Stimulated activated CD4-positive, alpha-beta T cell treated with anti-CD3 and anti-CD28 coated beads, Interleukin-1b, Interleukin-23, amount 100 ng/mL, for 4 hours (primary cell): ENCODE results near the gene CYBC1.

ENCODE experiments used
- DNase-seq, 2 donors: peaks; one replicate each; pipeline ENCODE4 v3.0.0-alpha.2; 2020; ENCODE audit warnings: low read depth in 2 of 2

The CYBC1 gene

DNA sequence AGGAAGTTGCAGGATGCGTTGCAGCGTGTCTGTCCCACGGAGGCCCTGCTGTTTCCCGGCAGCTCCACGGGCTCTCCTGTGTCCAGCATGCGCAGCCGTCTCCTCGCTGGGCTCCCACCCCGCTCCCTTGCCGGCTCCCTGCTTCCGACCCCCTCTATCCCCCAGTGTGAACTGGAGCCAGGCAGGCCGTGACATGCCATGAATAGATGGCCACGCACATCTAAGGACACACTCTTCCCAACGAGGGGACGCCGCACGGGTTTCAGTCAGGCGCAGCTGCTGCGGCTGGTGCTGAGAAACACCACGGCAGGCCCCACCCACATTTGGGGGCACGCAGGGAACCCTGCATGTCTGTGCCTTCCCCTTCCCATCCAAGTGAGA lies 41.6 kb downstream of the CYBC1 start:
- DNase-seq, result no peak

DNA sequence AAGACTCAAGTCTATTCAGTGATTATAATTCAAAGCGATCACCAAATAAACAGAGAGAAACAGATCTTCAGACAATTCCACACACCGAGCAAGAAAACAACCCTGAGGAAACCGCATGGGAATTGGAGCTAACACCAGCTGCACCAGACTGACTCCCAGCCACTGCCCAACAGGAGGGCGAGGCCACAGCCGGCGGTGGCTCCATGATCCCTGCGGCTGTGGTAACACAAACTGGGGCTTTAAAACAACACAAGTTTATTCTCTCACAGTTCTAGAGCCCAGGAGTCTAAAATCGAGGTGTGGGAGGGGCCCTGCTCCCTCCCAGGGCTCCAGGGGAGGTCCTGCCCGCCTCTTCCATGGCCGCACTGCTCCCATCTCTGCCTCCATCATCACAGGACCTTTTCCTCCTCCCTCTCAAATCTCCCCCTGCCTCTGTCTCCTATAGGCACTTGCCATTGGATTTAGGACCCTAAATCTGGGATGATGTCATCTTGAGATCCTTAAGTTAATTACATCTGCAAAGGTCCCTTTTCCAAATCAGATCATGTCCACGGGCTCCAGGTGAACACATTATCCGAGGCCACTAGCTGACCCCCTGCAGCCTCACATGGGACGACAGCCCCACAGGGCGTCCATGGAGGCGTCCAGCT lies 42.1 kb downstream of the CYBC1 start:
- no peak for DNase-seq

DNA sequence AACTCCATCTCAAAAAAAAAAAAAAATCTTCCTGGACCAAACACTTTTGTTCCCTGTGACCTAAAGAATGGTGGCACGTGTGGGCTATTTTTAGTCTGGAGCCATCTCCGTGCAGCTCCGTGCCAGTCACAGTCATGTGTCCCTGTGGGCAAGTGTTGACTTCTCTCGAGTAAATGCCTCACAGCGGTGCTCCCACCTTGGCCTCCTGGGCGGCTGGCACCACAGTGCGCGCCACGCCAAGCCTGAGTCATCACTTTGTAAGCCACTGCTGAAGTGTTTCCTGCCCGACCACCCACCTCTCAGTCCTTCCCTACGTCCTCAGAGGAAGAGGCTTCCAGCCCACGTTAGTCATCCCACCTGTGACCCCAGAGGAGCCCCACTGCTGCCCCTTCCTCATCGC lies 43.3 kb downstream of the CYBC1 start:
- no peak for DNase-seq

DNA sequence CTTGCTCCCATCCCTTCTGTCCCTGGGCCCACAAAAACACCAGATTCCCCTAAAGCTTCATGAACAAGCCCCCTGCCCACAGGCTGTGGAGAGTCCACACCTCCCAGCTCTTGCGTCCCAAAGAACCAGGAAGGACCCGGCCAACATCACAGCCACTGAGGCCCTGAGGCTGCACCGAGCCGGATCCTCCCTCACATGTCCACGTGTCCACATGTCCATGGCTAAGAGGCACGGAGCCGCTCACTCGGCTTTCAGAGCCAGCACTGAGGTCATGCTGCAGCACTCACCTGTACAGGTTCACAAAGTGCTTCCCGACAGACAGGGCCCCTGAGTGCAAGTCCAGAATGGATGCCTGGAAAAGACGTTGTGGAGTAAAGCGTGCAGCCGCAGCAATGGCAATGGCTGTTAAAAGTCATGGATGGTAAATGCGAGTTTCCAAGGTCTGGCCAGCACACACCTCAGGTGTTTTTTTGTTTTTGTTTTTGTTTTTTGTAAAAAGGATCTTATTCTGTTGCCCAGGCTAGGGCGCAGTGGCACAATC lies 44.4 kb downstream of the CYBC1 start:
- DNase-seq, result no peak

DNA sequence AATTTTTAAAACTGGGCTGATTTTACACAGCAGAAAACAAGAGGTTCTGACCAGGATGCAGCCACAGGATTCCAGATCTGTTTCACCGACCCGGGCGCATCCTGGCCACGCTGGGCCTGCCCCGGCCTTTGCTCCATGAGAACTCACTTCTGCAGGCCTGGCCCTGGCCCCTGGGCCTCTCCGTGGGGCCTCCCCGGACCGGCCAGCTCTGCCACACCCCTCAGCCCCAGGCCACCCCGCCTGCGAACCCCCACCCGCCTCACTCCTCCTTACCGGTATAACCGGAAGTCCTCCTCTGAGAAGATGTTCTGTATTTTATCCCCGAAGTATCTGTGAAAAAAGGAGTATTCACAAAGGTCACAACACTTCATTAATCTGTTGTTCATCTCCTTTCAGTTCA lies 45.5 kb downstream of the CYBC1 start:
- DNase-seq, result no peak

DNA sequence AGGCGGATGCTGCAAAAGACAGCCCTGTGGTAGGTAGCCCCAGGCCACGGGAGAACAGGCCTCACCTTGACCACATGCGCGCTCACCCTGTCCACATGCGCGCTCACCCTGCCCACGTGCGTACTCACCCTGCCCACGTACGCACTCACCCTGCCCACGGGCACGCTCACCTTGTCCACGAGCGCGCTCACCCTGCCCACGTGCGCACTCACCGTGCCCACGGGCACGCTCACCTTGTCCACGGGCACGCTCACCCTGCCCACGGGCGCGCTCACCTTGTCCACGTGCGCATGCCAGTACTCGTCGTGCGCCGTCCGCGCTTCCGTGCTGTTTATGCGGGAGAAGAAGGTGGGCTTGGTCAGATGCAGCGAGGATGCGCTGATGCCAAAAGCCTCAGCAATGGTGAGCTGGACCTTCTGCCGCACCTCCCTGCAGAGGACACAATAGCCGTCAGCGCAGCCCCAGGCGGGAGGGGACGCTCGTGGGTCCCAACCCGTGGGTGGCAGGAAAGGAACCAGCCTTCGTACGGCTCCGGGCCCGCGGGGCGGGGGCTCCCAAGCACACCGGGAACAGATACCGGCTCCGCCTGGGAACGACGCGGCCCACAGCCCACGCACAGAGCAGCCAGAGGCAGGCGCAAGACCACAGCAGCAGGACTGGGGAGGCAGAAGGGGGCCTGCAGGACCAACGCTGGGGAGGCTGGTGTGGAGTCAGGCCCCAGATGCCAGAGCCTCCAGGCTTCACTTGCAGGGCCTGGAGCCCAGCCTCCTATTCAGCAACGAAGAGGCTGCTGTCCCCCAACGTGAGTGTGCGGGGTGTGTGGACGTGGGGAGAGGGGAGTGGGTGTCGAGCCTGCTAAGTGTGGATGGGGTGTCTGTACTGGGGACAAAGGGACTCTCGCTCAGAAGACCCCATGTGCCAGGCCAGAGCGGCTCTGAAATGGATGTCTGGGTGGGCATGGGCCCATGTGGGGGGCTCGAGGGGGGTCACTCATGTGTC lies 46.6 kb downstream of the CYBC1 start:
- DNase-seq, result no peak

DNA sequence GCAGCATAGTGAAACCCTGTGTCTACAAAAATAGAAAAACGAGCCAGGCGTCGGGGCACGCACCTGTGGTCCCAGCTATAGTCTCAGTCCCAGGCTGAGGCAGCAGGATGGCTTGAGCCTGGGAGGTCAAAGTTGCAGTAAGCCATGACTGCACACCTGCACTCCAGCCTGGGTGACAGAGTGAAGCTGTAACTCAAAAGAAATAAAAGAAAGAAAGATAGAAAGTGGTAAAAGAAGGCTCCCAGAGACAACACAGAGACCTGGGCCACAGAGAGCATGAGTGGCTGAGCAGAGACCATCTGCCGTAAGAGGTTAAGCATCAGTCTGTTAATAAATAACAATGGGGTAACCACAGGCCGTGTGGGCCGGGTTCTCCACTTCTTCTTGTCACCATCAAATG lies 47.7 kb downstream of the CYBC1 start:
- no peak for DNase-seq

DNA sequence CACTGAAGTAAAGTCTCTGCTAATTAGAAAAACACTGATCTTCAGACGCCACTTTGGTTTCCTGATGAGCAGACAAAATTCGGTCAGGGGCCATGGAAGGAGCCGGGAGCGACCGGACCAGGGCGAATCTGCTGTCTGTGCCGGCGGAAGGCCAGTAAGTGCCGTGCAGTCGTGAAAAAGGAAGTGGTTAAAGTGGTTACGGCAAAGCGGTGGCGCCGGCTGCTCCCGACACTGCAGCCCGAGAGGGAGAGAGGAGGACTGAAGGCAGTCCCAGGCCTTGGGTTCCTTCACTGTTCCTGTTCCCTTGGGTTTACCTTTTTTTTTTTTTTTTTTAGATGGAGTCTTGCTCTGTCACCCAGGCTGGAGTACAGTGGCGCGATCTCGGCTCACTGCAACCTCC lies 49.7 kb downstream of the CYBC1 start:
- peak; percentile 16 to 34 for DNase-seq

DNA sequence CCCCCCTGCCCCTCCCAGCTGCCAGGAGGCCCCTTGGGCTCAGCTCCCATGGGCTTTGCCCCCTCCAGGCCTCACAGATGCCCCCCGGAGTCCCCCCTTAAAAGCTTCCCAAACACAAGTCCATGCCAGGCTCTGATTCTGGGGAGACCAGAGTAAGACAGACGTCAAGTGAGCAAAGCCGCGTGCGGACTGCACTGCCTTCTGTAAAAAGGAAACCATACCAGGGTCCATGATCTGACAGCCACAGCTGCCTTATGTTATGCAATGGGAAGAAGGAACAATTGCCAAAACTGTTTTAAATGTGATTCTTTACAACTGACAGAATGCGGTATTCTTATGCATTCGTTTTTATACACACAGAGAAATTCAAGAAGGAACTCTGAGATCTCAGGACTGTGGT lies 50.3 kb downstream of the CYBC1 start:
- DNase-seq, result no peak

DNA sequence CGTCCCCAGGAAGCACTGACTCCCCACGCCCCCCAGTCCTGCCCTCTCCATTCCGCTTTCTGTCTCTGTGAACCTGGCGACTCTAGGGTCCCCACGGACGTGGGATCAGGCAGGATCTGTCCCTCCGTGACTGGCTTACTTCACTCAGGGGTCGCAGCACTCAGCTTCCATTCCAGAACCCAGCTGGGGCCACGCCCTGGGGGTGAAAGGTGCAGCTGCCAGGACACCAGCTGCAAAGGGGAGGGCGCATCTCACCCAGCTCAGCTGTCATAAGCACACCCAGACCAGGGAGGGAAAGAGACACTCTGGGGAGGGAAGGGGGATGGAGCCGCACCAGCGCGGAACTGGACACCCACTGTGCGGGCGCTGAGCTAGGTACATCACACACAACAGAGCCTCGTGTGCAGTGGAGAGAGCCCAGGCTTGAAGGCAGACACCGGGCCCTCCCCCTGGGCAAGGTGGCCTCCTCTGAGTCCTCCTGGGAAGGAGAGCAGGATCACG lies 50.9 kb downstream of the CYBC1 start:
- no peak for DNase-seq

DNA sequence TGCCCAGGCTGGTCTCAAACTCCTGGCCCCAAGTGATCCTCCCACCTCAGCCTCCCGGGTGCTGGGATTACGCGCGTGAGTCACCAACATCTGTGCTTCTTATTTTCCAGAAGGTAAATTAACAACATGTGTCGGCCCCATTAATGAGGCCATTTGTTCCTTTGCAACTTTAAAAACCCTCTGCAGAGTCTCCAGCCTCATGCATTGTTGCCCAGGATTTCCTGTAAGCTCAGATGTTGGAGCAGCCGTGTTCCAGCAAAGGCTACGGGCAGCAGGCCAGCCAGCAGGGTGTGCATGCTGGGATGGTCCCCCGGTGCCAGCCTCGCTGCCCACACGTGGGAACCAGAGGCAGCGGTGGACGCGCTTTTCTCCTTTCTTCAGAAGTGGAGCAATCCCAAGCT lies 51.5 kb downstream of the CYBC1 start:
- no peak for DNase-seq

DNA sequence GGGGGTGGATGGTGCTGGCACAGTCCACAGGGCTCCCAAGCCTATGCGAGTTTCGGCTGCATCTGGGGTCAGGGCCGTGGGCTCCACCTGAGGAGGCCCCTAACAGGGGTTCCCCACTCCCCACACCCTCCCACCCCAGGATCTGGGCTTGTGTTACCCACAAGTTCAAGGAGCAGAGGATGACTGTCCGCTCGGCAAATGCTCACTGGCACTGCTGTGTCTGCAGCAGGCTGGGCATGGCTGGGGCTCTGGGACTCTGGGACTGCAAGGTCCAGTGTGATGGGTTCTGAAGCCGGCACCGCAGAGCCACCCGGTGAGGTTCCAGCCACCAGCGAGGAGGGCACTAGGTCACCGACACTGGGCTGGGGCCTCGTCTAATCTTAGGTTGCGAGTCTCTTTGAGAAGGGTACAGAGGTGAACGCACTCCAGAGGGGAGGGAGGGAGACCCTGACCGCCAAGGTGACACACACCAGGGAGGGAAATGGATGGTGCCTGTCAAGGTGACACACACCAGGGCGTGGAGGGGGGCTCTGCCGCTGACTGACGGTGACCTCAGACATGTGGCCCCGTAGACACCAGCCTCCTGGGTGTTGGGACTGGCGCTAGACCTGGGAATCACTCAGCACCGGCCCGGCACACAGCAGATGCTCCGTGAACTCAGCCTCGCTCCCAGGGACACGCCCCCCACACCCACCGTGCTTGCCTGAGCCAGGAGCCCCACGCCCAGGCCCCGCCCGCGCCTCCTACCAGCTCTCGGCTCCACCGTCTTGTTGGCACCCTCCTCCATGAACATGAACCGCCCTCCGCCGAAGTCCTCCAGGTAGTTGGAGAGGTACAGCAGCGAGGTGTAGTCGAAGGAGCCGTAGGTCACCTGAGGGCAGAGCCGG lies 52.9 kb downstream of the CYBC1 start:
- DNase-seq, result no peak

DNA sequence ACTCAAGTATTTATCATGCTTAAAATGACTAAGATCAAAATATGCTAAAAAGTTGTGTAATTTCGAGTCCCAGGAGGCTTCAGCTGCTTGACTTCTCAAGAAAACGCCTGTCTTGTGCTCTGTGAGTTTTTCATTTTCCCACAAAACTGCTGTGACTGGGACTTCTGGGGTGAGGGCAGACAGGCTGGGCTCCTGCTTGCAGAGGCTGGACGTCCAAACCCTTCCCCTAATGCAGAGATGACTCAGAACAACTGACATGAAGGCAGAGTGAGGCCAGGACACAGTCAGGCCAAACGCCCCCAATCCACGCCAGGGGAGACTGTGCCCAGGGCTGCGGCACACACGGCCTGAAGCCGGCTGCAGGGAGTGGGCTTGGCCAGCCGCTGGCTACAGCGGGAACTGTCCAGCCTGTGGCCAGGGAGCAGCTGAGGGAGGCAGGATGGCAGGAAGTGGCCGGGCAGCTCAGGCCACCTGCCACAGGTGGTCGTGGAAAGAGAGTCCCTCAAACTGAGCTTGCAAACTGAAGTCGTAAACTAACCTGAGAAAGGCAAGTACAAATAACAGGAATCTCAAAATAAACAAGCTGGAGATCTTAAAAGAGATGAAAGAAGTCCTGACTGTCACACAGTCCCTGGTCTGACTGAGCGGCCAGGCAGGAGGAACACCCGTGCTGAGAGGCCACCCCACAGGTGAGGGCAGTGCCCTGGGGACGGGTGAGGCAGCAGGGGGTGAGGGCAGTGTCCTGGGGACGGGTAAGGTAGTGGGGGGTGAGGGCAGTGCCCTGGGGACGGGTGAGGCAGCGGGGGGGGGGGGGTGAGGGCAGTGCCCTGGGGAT lies 53.7 kb downstream of the CYBC1 start:
- DNase-seq, result no peak

DNA sequence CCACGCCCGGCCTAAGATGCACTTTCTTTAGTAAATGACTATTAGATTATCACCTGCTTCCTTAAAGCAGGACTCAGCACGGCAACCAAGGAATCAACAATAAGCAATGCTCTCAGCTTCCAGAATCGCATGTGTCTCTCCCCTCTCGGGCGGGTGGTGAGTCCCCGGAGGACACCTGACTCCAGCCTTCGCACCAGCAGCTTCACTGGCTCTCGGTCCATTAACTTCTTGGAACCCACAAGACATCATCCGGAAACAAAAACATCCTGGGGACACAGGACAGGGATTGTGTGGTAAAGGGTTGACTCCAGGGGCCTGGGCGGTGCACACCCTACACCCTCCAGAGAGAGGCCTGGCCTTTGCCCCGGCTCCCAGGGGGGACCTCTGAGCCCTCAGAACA lies 56.3 kb downstream of the CYBC1 start:
- DNase-seq, result no peak

DNA sequence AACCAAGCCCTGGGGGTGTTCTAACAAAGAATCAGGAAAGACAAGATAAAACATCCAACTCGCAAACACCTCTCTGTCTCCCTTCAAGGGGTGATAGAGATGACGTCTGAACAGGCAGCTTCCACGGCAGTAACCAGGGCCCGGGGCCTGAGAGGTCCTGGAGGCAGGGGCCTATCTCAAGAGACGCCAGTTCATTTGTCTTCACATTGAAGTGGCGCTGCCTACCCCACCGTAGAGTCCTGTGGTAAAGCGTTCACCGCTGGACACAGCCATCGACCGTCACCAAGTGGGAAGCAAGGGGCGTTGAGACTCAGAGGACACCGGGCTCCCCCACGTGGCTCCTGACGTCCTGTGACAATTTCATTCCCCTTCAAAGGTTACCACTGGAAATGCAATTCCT lies 57.6 kb downstream of the CYBC1 start:
- DNase-seq, result no peak
